Panc1 (cell line): ENCODE data around the gene TGFBRAP1. TPM values are rescaled to one million over a fixed set of nuclear protein-coding genes. Genes with fewer than 3 reads are reported as not detected.

Experiments
- ATAC-seq: fragments of 200-7000 bp; cut with Tn5 transposase; 2 replicates; pipeline ENCODE4 v1.9.1; 2020; ENCODE audit warnings: mild to moderate bottlenecking, moderate library complexity
- BruUV-seq: library from RNA; stranded (reverse); fragments of 400-500 nt; replicated peaks from 2 replicates; lab custom pipeline; 2021; lab: Mats Ljungman, UMichigan
- CTCF ChIA-PET: fragments of 300-600 bp; sonication (Branson Sonifier 250); formaldehyde crosslinking; loops from one replicate; lab custom pipeline; 2022; ENCODE audit warnings: antibody characterized with exemption; lab: Charles Lee
- POLR2A ChIA-PET: fragments of 300-600 bp; sonication (Branson Sonifier 250); formaldehyde crosslinking; loops from one replicate; lab custom pipeline; 2022; ENCODE audit warnings: antibody characterized with exemption; lab: Charles Lee
- DNase-seq: peaks from one replicate; pipeline ENCODE4 v3.0.0-alpha.2; 2010; ENCODE audit warnings: low read depth, low spot score
- H3K27ac ChIP-seq: 2 replicates; pipeline ENCODE4 v1.5.1; 2011; ENCODE audit warnings: mild to moderate bottlenecking, low read length, inconsistent platforms
- H3K27me3 ChIP-seq: fragments of 200-500 bp; sonication (Bioruptor generic); 2 replicates; pipeline ENCODE4 v1.6.0; 2014; ENCODE audit warnings: low read length, inconsistent platforms; ENCODE audit not compliant: control insufficient read depth, insufficient read depth
- H3K36me3 ChIP-seq: fragments of 200-500 bp; sonication (Bioruptor generic); 2 replicates; pipeline ENCODE4 v1.5.1; 2014; ENCODE audit warnings: inconsistent platforms, mild to moderate bottlenecking, low read length, moderate library complexity; ENCODE audit not compliant: control insufficient read depth, insufficient read depth
- H3K4me1 ChIP-seq: 2 replicates; pipeline ENCODE4 v1.5.1; 2011; ENCODE audit warnings: inconsistent platforms, mild to moderate bottlenecking, low read length, moderate library complexity; ENCODE audit not compliant: control insufficient read depth, insufficient read depth
- H3K4me3 ChIP-seq, 2 experiments: 2 replicates each; pipeline ENCODE4 v1.5.1; 2011 to 2012; ENCODE audit warnings: low read depth in 2 of 2, low read length in 2 of 2, mild to moderate bottlenecking in 2 of 2, inconsistent platforms in 1 of 2, moderate library complexity in 1 of 2
- H3K9me3 ChIP-seq: fragments of 200-500 bp; sonication (Bioruptor generic); 2 replicates; pipeline ENCODE4 v1.5.1; 2014; ENCODE audit warnings: low read depth, mild to moderate bottlenecking, inconsistent platforms, low read length, moderate library complexity; ENCODE audit not compliant: control insufficient read depth, insufficient read depth
- CTCF ChIP-seq: fragments of 450-650 bp; IDR thresholded peaks from 2 replicates; pipeline ENCODE4 v1.5.1; 2017; ENCODE audit warnings: mild to moderate bottlenecking
- POLR2AphosphoS5 ChIP-seq: IDR thresholded peaks from 2 replicates; pipeline ENCODE4 v1.6.1; 2012; ENCODE audit warnings: mild to moderate bottlenecking, low read depth, low read length, moderate library complexity
- REST ChIP-seq, 2 experiments: IDR thresholded peaks; 2 replicates each; pipeline ENCODE4 v1.6.1; 2011 to 2012; ENCODE audit warnings: low read depth in 2 of 2, control low read depth in 1 of 2, low read length in 1 of 2, mild to moderate bottlenecking in 1 of 2, moderate library complexity in 1 of 2; ENCODE audit not compliant: insufficient read depth in 1 of 2
- SIN3A ChIP-seq: IDR thresholded peaks from 2 replicates; pipeline ENCODE4 v1.6.1; 2012; ENCODE audit warnings: low read depth, mild to moderate bottlenecking, low read length, moderate library complexity, borderline replicate concordance; ENCODE audit not compliant: insufficient read depth
- TCF7L2 ChIP-seq: IDR thresholded peaks from 2 replicates; pipeline ENCODE4 v1.6.1; 2011; ENCODE audit warnings: mild to moderate bottlenecking, low read depth, low read length, inconsistent platforms
- in situ Hi-C: cut with HindIII; loops from 2 replicates; pipeline ENCODE4 v1.10.0; 2016; ENCODE audit warnings: low sequenced_read_pairs, low pct_unique_long_range_greater_than_20kb
- intact Hi-C: fragments of 100-400 bp; cut with micrococcal nuclease; formaldehyde crosslinking; loops from one replicate; pipeline ENCODE4 v1.10.0; 2022; ENCODE audit not compliant: unreplicated experiment
- total RNA-seq: library from RNA; stranded (reverse); gene quantifications from one replicate; pipeline ENCODE4 v1.2.1, GENCODE V29; 2021; ENCODE audit not compliant: unreplicated experiment

Gene TGFBRAP1
- total RNA-seq, 1 experiment from 2014 or later = 32.7 TPM

GRCh38 chr2:105344704-105345345 lies 15.3 kb upstream of the TGFBRAP1 start:
- DNase-seq = no peak

GRCh38 chr2:105339414-105339813 lies 9.9 kb upstream of the TGFBRAP1 start:
- in situ Hi-C loops = no loop called here
- POLR2A ChIA-PET = no interaction called here
- TF ChIP-seq POLR2AphosphoS5 = no peak
- no peak for TF ChIP-seq CTCF
- TF ChIP-seq REST (IDR thresholded peaks at IDR 0.05; ENCODE audit: insufficient read depth in 1 of 2, low read depth in 2 of 2, low read length in 1 of 2) = no peak
- TF ChIP-seq TCF7L2 = no peak

More at GRCh38 chr2:105344704-105345345, 15.3 kb upstream of the TGFBRAP1 start:
- ChIA-PET CTCF (interaction anchor here (0.6 to 1.5 kb wide), 6 partner anchors 13 to 387 kb away, joined by 3 to 12 read pairs (median 4); no protein-coding TSS in a partner anchor), POLR2A (interaction anchor here (0.7 kb wide), 1 partner anchor 18 kb away, joined by 3 read pairs; no protein-coding TSS in a partner anchor)
- ATAC-seq = peak; percentile 87
- no peak overlapping the region for H3K4me3 ChIP-seq
- in situ Hi-C loops = no loop called here
- no peaks in the 10 kb centered on the region for H3K27me3 ChIP-seq
- intact Hi-C loops = loop anchor here (2.0 kb wide), 1 partner anchor 176 kb away; no protein-coding TSS in a partner anchor
- 0 out of 2 replicates have a peak, but pooled peaks cover 2% of the 10 kb centered on the region for H3K4me1 ChIP-seq
- TF ChIP-seq TCF7L2 (no peak), SIN3A (no peak), POLR2AphosphoS5 (no peak), REST (IDR thresholded peaks at IDR 0.05; ENCODE audit: insufficient read depth in 1 of 2, low read depth in 2 of 2, low read length in 1 of 2) (no peak), CTCF (peak; percentile 60; the same call in 1 of the 2 replicates)
- peaks cover 58% of the 10 kb centered on the region for H3K36me3 ChIP-seq
- peak overlapping the region; percentile 37; the same call in 1 of the 2 replicates for H3K27ac ChIP-seq
- BruUV-seq = no TSS peak
- H3K9me3 ChIP-seq = no peaks in the 10 kb centered on the region

More at GRCh38 chr2:105339414-105339813, 9.9 kb upstream of the TGFBRAP1 start:
- Histone ChIP-seq H3K27me3 (no peaks in the 10 kb centered on the region), H3K4me3 (peak overlapping the region; percentile 99 to 100; a peak in 3 of 4 replicates), H3K9me3 (no peaks in the 10 kb centered on the region), H3K4me1 (peaks cover 13% of the 10 kb centered on the region), H3K36me3 (peaks cover 46% of the 10 kb centered on the region), H3K27ac (peak overlapping the region; percentile 99; the same call in 1 of the 2 replicates)
- ATAC-seq (no peak), DNase-seq (no peak)
- no TSS peak for BruUV-seq
- intact Hi-C loops = no loop called here
- CTCF ChIA-PET = no interaction called here
